ENCODE measurements around the gene OR10G7. TPM values are rescaled to one million over a fixed set of nuclear protein-coding genes. Genes with fewer than 3 reads are reported as not detected.

OR10G7 gene
- total RNA-seq, 3 donors from 2014 or later (not counting 1 experiment from before 2014, with no cell fraction given) = not detected

- no peak overlapping the region for H3K4me3 Mint-ChIP-seq
Observed at GRCh38 chr11:124050748-124051147, 9.6 kb upstream of the OR10G7 start.

DNA sequence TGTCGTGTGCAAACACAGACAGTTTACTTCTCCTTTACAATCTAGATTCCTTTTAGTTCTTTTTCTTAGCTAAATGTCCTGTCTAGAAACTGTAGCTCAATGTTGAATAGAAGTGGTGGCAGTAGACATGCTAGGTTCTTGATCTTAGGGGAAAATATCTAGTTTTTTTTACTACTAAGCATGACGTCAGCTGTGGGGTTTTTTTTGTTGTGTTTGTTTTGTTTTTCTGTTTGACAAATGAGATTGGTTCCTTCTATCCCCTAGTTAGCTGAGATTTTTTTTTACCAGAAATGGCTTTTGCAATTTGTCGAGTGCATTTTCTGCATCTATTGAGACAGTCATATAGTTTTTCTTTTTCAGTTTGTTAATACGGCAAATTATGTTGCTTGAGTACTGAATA, 2.3 kb upstream of the OR10G7 start:
- Histone ChIP-seq H3K4me1 (ENCODE audit: control insufficient read depth, insufficient read depth, low read length) (no peaks in the 10 kb centered on the region), H3K27ac (ENCODE audit: low read length) (no peak overlapping the region), H3K9me3 (ENCODE audit: control insufficient read depth, insufficient read depth, low read length) (no peaks in the 10 kb centered on the region), H3K27me3 (ENCODE audit: control insufficient read depth, insufficient read depth, low read length) (no peaks in the 10 kb centered on the region), H3K36me3 (ENCODE audit: control insufficient read depth, insufficient read depth, low read length) (no peaks in the 10 kb centered on the region), H3K4me3 (ENCODE audit: low read length) (no peak overlapping the region)
- no peaks in the 10 kb centered on the region for H3K9me3 Mint-ChIP-seq
- H3K4me3 Mint-ChIP-seq = no peak overlapping the region
- ATAC-seq (no peak), DNase-seq (no peak)
- intact Hi-C loops (cut with micrococcal nuclease) = no loop called here
- TF ChIP-seq, protein P1, sequence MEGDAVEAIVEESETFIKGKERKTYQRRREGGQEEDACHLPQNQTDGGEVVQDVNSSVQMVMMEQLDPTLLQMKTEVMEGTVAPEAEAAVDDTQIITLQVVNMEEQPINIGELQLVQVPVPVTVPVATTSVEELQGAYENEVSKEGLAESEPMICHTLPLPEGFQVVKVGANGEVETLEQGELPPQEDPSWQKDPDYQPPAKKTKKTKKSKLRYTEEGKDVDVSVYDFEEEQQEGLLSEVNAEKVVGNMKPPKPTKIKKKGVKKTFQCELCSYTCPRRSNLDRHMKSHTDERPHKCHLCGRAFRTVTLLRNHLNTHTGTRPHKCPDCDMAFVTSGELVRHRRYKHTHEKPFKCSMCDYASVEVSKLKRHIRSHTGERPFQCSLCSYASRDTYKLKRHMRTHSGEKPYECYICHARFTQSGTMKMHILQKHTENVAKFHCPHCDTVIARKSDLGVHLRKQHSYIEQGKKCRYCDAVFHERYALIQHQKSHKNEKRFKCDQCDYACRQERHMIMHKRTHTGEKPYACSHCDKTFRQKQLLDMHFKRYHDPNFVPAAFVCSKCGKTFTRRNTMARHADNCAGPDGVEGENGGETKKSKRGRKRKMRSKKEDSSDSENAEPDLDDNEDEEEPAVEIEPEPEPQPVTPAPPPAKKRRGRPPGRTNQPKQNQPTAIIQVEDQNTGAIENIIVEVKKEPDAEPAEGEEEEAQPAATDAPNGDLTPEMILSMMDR (IDR thresholded peaks at IDR 0.05) = no peak
- H3K27me3 Mint-ChIP-seq (ENCODE audit: low read depth in 2 of 2) = peaks cover 0 to 3% of the 10 kb centered on the region in 2 donors
- no peaks in the 10 kb centered on the region for H3K36me3 Mint-ChIP-seq
- H3K4me1 Mint-ChIP-seq = no peaks in the 10 kb centered on the region
- WGBS (ENCODE audit: insufficient coverage) = 84% methylated on average over 3 of the region's 4 CpGs
- H3K27ac Mint-ChIP-seq = no peak overlapping the region

More at GRCh38 chr11:124050748-124051147, 9.6 kb upstream of the OR10G7 start:
- Histone ChIP-seq H3K9me3 (ENCODE audit: control insufficient read depth, insufficient read depth, low read length) (no peaks in the 10 kb centered on the region), H3K27me3 (ENCODE audit: control insufficient read depth, insufficient read depth, low read length) (no peaks in the 10 kb centered on the region), H3K27ac (ENCODE audit: low read length) (no peak overlapping the region), H3K36me3 (ENCODE audit: control insufficient read depth, insufficient read depth, low read length) (no peaks in the 10 kb centered on the region), H3K4me3 (ENCODE audit: low read length) (no peak overlapping the region), H3K4me1 (ENCODE audit: control insufficient read depth, insufficient read depth, low read length) (no peaks in the 10 kb centered on the region)
- no peak for DNase-seq
- H3K9me3 Mint-ChIP-seq = no peaks in the 10 kb centered on the region
- H3K36me3 Mint-ChIP-seq = no peaks in the 10 kb centered on the region
- H3K4me1 Mint-ChIP-seq = no peaks in the 10 kb centered on the region
- no peak overlapping the region for H3K27ac Mint-ChIP-seq
- no peak for ATAC-seq
- intact Hi-C loops (cut with micrococcal nuclease) = no loop called here
- WGBS (ENCODE audit: insufficient coverage) = no CpG with 5 or more reads among the region's 1 CpG
- H3K27me3 Mint-ChIP-seq (ENCODE audit: low read depth in 2 of 2) = peaks cover 0 to 16% of the 10 kb centered on the region in 2 donors
- TF ChIP-seq, protein P1 (IDR thresholded peaks at IDR 0.05) = no peak

GRCh38 chr11:124039557-124039956, 1.6 kb downstream of the OR10G7 start:
- Histone ChIP-seq H3K4me1 (ENCODE audit: control insufficient read depth, insufficient read depth, low read length) (no peaks in the 10 kb centered on the region), H3K27ac (ENCODE audit: low read length) (no peak overlapping the region), H3K4me3 (ENCODE audit: low read length) (no peak overlapping the region), H3K9me3 (ENCODE audit: control insufficient read depth, insufficient read depth, low read length) (no peaks in the 10 kb centered on the region), H3K27me3 (ENCODE audit: control insufficient read depth, insufficient read depth, low read length) (no peaks in the 10 kb centered on the region), H3K36me3 (ENCODE audit: control insufficient read depth, insufficient read depth, low read length) (no peaks in the 10 kb centered on the region)
- Mint-ChIP-seq H3K27ac (no peak overlapping the region), H3K9me3 (no peaks in the 10 kb centered on the region), H3K36me3 (no peaks in the 10 kb centered on the region), H3K4me1 (no peaks in the 10 kb centered on the region), H3K27me3 (ENCODE audit: low read depth in 2 of 2) (no peaks in the 10 kb centered on the region), H3K4me3 (no peak overlapping the region)
- TF ChIP-seq, protein P1 (IDR thresholded peaks at IDR 0.05) = no peak
- intact Hi-C loops (cut with micrococcal nuclease) = no loop called here
- DNase-seq (no peak), ATAC-seq (no peak)
- WGBS (ENCODE audit: insufficient coverage) = 87% methylated on average over 9 of the region's 9 CpGs

- Mint-ChIP-seq H3K4me1 (no peaks in the 10 kb centered on the region), H3K4me3 (no peak overlapping the region), H3K9me3 (peaks cover 0 to 2% of the 10 kb centered on the region in 2 donors), H3K27me3 (ENCODE audit: low read depth in 2 of 2) (peaks cover 0 to 2% of the 10 kb centered on the region in 2 donors), H3K36me3 (no peaks in the 10 kb centered on the region), H3K27ac (no peak overlapping the region)
- WGBS (ENCODE audit: insufficient coverage) = 93% methylated on average over 1 of the region's 1 CpG
- TF ChIP-seq, protein P1 (IDR thresholded peaks at IDR 0.05) = no peak
- Histone ChIP-seq H3K9me3 (ENCODE audit: control insufficient read depth, insufficient read depth, low read length) (no peaks in the 10 kb centered on the region), H3K4me1 (ENCODE audit: control insufficient read depth, insufficient read depth, low read length) (no peaks in the 10 kb centered on the region), H3K27ac (ENCODE audit: low read length) (no peak overlapping the region), H3K4me3 (ENCODE audit: low read length) (no peak overlapping the region), H3K27me3 (ENCODE audit: control insufficient read depth, insufficient read depth, low read length) (no peaks in the 10 kb centered on the region), H3K36me3 (ENCODE audit: control insufficient read depth, insufficient read depth, low read length) (no peaks in the 10 kb centered on the region)
- intact Hi-C loops (cut with micrococcal nuclease) = no loop called here
- no peak for DNase-seq
- ATAC-seq = no peak
Observed at GRCh38 chr11:124036666-124037065, 4.5 kb downstream of the OR10G7 start.
